Measurements from ENCODE around the gene HORMAD2.

DNA sequence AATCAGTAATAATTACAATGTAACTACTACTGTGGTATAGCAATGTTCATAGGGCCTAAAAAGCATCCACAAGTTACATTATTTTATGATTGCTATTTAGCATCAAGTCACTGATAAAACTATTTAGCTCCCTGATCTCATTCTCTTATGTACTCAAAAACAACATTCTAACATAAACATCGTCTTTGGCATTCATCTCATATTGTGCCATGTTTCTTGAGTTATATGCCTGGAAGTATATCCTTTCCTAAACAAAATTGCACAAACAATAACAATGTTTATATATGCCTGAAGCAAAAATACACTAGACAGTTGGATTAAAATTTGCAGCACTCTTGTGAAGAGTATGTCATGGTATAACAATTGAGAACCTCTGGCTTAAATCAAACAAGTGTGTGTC lies 34.1 kb downstream of the HORMAD2 start:
- TF ChIP-seq, protein P1, sequence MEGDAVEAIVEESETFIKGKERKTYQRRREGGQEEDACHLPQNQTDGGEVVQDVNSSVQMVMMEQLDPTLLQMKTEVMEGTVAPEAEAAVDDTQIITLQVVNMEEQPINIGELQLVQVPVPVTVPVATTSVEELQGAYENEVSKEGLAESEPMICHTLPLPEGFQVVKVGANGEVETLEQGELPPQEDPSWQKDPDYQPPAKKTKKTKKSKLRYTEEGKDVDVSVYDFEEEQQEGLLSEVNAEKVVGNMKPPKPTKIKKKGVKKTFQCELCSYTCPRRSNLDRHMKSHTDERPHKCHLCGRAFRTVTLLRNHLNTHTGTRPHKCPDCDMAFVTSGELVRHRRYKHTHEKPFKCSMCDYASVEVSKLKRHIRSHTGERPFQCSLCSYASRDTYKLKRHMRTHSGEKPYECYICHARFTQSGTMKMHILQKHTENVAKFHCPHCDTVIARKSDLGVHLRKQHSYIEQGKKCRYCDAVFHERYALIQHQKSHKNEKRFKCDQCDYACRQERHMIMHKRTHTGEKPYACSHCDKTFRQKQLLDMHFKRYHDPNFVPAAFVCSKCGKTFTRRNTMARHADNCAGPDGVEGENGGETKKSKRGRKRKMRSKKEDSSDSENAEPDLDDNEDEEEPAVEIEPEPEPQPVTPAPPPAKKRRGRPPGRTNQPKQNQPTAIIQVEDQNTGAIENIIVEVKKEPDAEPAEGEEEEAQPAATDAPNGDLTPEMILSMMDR (IDR thresholded peaks at IDR 0.05; ENCODE audit: insufficient read depth, low read depth, low read length): no peak
- TF ChIP-seq EZH2 (IDR thresholded peaks at IDR 0.05; ENCODE audit: insufficient read depth, low read length): no peak
